ENCODE results near the gene MRPS14.

- TF ChIP-seq CTCF (conservative IDR thresholded peaks at IDR 0.05; ENCODE audit: low read length) (no peak), EZH2phosphoT487 (IDR thresholded peaks at IDR 0.05; ENCODE audit: borderline replicate concordance, low read depth, low read length) (no peak)
Observed at GRCh38 chr1:174999216-174999935, 23.8 kb downstream of the MRPS14 start.

Measured in OCI-LY7 (cell line).